GM18517 (cell line): ENCODE measurements around the gene GOLGA6D.
"Not testable (repeated sequence)": the region's sequence is repeated elsewhere in the genome, so short reads cannot be mapped to it uniquely, and the experiment has no call there.

Source experiments
- ATAC-seq: cut with Tn5 transposase; IDR thresholded peaks from one replicate; pipeline ENCODE4 v1.9.1; 2021; ENCODE audit warnings: mild to moderate bottlenecking, moderate library complexity; ENCODE audit not compliant: unreplicated experiment

The GOLGA6D gene

DNA sequence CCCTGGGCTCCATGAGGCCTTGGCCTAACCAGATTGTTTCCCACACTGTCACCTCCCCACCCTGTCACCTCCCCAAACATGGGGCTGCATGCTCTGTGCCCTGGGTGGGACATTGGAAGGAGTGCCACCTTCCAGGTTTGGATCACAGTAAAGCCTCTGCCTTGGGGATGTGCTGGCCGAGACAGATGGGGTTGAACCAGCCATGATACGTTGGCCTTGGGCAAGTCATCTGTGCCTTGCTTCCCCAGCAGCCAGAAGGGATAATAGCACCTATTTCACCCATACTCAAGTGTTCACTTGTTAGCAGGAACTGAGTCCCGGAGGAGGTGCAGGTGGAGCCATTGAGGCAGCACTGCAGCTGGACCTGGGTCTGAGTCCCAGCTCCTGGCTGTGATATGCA lies 7.0 kb upstream of the GOLGA6D start:
- ATAC-seq = not testable (repeated sequence)

GRCh38 chr15:75278497-75278896 lies 4.1 kb upstream of the GOLGA6D start:
- not testable (repeated sequence) for ATAC-seq

GRCh38 chr15:75284152-75284551 lies 1.5 kb downstream of the GOLGA6D start:
- not testable (repeated sequence) for ATAC-seq

DNA sequence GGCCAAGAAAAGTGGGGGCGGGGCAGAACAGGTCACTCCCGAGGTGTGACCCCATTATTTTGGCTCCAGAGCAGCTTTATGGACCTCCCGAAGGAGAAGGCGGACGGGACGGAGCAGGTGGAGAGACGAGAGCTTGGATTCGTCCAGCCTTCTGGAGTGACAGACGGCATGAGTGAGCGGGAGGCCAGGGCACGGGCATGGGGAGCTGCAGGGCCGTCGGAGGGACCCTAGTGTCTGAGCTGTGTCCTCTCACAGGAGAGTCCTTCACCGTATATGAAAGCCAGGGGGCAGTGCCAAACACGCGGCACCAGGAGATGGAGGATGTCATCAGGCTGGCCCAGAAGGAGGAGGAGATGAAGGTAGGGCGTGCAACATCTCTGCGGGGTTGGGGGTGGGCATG lies 11.0 kb downstream of the GOLGA6D start:
- not testable (repeated sequence) for ATAC-seq

DNA sequence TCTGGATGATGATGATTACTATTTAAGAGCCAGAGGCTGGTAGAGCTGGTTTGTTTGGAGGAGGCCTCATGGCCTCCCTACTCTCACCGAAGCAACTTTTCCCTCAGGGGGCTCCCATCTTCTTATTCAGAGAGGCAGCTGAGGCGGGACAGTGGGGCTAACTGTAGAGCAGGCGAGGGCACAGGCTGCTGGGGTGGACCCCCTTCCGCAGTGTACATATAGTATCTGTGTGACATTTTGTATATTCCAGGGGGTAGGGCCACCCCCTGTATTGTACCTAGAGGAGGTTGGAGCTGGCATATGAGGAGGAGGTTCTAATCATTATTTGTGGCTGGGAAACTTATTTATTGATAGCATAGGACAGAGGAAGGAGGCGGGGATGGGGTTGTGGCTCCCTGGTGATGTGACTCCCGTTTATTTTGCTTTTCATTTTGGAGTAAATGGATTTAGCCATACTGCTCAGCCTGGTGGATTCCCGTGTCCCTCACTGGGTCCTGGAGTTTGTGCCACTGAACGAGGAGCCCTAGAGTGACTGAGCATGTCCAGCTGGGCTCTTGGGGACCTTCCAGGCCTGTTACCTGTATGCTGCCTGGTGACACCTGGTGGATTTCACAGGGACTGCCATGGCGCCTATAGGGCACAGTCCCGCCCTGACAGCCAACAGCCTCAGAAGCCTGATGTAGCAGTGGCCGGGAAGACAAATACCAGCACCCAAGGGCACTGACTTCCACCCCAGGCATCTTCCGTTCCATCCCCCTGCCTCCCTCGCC lies 16.1 kb downstream of the GOLGA6D start:
- ATAC-seq = not testable (repeated sequence)

- ATAC-seq = not testable (repeated sequence)
Observed at GRCh38 chr15:75299311-75299688, 16.7 kb downstream of the GOLGA6D start.

DNA sequence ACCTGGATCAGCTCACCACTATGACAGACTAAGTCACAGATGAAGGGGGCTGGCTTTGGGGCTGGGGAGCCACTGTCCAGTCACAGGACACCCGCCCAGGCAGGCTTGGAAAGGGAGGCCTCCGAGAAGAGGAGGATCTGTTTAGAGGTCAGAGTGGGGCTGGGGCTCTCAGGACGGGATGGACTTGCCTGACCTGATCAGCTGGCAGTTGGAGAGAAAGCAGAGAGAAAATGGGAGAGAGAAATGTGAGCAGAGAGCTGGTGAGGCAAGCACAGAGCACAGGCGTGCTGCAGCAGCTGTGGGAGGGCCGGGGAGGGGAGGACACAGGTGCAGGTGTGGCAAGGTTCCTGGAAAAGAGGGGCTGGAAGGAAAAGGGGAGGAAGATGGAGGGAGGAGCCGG lies 17.4 kb downstream of the GOLGA6D start:
- not testable (repeated sequence) for ATAC-seq

DNA sequence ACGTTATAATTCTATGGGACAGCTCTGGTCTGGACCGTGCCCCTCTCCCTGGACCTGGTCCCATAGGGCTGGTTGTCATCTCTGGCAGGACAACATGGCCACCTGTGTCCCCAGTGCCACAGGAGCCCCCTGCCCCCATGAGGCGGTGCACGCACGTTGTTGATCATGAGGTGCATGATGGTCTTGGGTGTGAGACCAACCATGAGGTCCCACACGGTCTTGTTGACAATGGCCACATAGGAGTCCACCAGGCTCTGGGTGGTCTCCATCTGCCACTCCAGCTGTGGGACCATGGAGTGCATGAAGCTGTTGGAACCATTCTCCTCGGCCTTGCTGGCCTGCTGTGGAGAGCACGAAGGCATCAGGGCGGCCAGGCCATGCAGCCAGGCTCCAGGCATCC lies 19.7 kb downstream of the GOLGA6D start:
- no peak for ATAC-seq

- not testable (repeated sequence) for ATAC-seq
Observed at GRCh38 chr15:75302753-75303152, 20.1 kb downstream of the GOLGA6D start.

DNA sequence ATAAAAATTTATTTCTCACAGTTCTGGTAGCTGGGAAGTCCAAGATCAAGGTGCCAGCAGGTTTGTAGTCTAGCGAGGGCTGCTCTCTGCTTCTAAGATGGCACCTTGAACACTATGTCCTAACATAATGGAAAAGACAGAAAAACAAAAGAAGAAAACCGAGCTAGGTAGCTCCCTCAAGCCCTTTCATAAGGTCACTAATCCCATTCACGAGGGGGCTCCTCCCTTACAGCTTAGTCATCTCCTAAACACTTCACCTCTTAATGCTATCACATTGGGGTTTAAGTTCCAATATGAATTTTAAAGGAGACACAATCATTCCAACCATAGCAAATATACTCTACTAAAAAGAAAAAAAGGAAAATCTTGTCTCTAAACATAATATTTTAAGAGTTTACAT lies 23.6 kb downstream of the GOLGA6D start:
- ATAC-seq = no peak

DNA sequence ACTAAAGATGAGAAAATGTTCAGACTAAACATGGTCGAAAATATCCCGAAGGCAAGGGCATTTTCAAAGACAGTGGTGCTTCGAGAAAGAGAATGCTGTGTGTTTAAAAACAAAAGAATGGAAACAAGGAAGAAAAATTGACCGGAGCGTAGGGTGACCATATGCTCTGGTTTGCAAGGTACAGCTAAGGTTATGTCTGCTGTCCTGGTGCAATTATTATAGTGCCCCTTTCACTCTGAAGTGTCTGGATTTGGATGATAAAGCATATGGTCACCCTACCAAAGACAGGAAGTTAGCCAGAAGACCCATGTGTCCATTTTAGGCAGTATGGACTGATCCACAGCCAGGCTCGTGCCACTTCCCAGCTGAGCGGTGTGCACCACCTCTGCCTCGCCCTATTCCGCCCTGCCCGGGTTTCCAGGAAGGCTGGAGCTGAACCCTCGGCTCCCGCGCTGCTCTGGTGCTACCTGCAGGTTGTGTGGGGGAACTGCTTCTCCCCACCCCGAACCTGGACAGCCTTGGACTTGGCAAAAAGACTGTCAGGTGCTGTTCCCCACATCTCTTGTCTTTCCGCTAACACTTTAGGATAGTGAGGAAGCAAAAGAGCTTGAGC lies 25.2 kb downstream of the GOLGA6D start:
- no peak for ATAC-seq

GRCh38 chr15:75309711-75310110 lies 27.1 kb downstream of the GOLGA6D start:
- ATAC-seq = no peak

- ATAC-seq = not testable (repeated sequence)
Observed at GRCh38 chr15:75312548-75312947, 29.9 kb downstream of the GOLGA6D start.

DNA sequence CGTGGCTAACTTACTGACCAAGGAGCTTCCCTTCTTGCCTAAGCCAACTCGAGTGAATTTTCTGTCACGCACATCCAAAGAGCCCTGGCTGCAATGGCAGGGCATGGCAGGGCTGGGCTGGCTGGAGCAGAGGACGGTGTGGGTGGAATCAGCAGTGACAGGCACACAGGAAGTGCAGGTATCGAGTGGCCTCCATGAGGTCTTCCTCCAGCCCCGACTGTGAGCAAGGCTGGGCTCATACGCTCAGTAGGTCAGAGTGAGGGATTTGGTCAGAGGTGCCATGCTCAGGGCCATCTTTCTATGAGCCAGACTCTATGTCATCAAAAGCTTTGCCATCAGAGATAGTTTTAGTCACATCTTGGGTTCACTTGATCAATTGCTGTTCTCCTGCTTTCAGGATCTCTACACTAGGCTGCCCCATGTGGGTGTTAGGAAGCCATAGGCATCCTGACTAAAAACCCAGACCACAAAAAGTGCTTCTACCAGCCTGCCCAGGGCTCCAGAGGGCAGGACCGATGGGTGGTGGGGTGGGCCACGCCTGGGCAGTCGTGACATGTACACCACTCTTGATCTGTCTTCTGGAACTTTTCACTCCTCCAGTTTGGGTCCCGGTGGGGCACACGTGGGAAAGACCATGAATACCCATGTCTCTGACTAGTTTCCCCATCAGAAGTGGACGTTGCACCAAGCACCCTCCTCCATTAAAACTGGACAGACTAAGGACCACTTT lies 30.6 kb downstream of the GOLGA6D start:
- no peak for ATAC-seq

GRCh38 chr15:75314552-75315290 lies 32.1 kb downstream of the GOLGA6D start:
- ATAC-seq = no peak

DNA sequence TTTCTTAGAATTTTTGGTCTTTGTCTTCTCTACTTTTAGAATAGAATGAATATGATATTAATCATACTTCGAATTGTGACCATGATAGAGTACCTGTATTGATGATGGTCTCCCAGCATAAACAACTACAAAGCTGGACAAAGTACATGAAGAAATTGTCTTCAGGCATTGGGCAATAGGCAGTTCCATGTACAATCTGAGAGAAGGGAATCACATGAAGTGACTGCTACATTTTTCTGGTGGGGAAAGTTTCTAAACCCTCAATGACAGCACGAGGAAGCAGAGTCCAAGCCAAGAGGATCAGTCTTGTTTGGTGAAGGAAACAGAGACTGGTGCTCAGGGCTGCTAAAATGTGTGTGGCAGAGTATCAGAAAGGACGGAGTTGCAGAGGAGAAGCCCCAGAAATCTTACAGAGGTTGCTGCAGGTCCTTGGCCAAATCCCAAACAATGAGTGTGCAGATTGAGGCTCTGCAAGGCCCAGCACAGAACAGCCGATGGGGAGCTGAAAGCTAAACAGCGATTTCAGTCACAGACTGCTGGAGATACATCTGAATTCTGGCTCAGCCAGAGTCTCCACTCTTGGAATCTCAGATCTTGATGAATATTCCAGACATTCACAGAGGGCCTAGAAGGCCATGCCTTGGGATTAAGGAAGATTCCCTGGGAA lies 36.7 kb downstream of the GOLGA6D start:
- not testable (repeated sequence) for ATAC-seq

- no peak for ATAC-seq
Observed at GRCh38 chr15:75321711-75322110, 39.1 kb downstream of the GOLGA6D start.

- ATAC-seq = no peak
Observed at GRCh38 chr15:75325922-75326321, 43.3 kb downstream of the GOLGA6D start.

- ATAC-seq = no peak
Observed at GRCh38 chr15:75327005-75327404, 44.4 kb downstream of the GOLGA6D start.

DNA sequence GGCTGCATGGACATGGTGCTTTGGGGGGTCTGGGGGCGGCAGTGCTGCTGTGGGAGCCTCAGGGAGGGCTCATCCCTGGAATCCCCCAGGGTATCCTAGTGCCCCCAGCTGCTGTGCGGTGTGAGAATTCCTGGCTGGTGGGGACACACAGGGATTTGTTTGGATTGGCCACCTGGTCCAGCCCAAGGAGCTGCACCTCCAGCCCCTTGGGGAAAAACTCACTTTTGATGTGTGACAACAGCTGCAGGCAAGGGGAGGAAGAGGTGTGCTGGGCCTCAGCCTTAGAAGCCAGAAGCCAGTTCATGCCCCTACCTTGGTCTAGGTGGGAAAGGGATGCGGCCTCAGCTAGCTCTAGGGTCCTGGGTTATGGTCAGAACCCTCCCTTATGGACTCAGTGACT lies 44.9 kb downstream of the GOLGA6D start:
- no peak for ATAC-seq
